HCT116 (cell line): ENCODE results near the gene SPPL2B. TPM values are rescaled to one million over a fixed set of nuclear protein-coding genes. Genes with fewer than 3 reads are reported as not detected.

Experiments
- ATAC-seq: fragments of 200-7000 bp; cut with Tn5 transposase; 2 replicates; pipeline ENCODE4 v1.9.1; 2020; ENCODE audit warnings: mild to moderate bottlenecking, moderate library complexity
- BruUV-seq: library from RNA; stranded (reverse); fragments of 400-500 nt; replicated peaks from 2 replicates; lab custom pipeline; 2021; lab: Mats Ljungman, UMichigan
- CTCF ChIA-PET: fragments of 300-600 bp; sonication (Branson Sonifier 250); formaldehyde crosslinking; loops from one replicate; lab custom pipeline; 2021; ENCODE audit warnings: antibody characterized with exemption; lab: Charles Lee
- POLR2A ChIA-PET: fragments of 300-600, 350-600 bp; sonication (Branson Sonifier 250); formaldehyde crosslinking; loops from one replicate; lab custom pipeline; 2021; ENCODE audit warnings: antibody characterized with exemption; lab: Charles Lee
- RAD21 ChIA-PET, 2 experiments: fragments of 300-600 bp; sonication (Branson Sonifier 250); formaldehyde crosslinking; loops; one replicate each; lab custom pipeline; 2023; ENCODE audit warnings: low total read pairs in 2 of 2; ENCODE audit not compliant: uncharacterized antibody in 2 of 2, unreplicated experiment in 2 of 2, low non-redundant PET in 1 of 2; lab: Charles Lee
- DNase-seq: peaks from one replicate; pipeline ENCODE4 v3.0.0-alpha.2; 2010; ENCODE audit warnings: low read depth, low spot score
- H2AFZ ChIP-seq: fragments of 200-600 bp; shearing (Covaris generic), sonication (generic); 2 replicates; pipeline ENCODE4 v1.6.1; 2017; ENCODE audit warnings: low read depth, mixed run types, mixed read lengths, antibody characterized with exemption, low read length; ENCODE audit not compliant: poor library complexity, severe bottlenecking
- H3K27ac ChIP-seq: 2 replicates; pipeline ENCODE4 v1.5.1; 2012; ENCODE audit warnings: low read depth, low read length
- H3K27me3 ChIP-seq: fragments of 200-600 bp; sonication (generic); 2 replicates; pipeline ENCODE4 v1.6.1; 2016; ENCODE audit warnings: mixed run types, low read length, mixed read lengths; ENCODE audit not compliant: insufficient read depth
- H3K36me3 ChIP-seq, 2 experiments: fragments of 200-500 bp in 1 of 2; fragments of 200-600 bp in 1 of 2; sonication (Bioruptor generic) in 1 of 2; sonication (generic) in 1 of 2; 2 replicates each; pipeline versions ENCODE4 v1.5.1 to v1.6.1; 2014 to 2016; ENCODE audit warnings: low read length in 2 of 2, inconsistent platforms in 1 of 2, mixed read lengths in 1 of 2, mixed run types in 1 of 2; ENCODE audit not compliant: insufficient read depth in 2 of 2, control insufficient read depth in 1 of 2
- H3K4me1 ChIP-seq, 2 experiments: fragments of 200-600 bp in 1 of 2; sonication (generic) in 1 of 2; 2 replicates each; pipeline versions ENCODE4 v1.5.1 to v1.6.1; 2012 to 2017; ENCODE audit warnings: low read length in 2 of 2, inconsistent platforms in 1 of 2, mild to moderate bottlenecking in 1 of 2, mixed read lengths in 1 of 2, mixed run types in 1 of 2, moderate library complexity in 1 of 2; ENCODE audit not compliant: insufficient read depth in 2 of 2, control insufficient read depth in 1 of 2
- H3K4me2 ChIP-seq: fragments of 200-600 bp; sonication (generic); 2 replicates; pipeline ENCODE4 v1.6.1; 2017; ENCODE audit warnings: mixed run types, low read length, mixed read lengths
- H3K4me3 ChIP-seq, 2 experiments: fragments of 200-600 bp in 1 of 2; sonication (generic) in 1 of 2; replicated peaks in 1 of 2; 2 replicates each; pipeline ENCODE4 v1.5.1; 2011 to 2016; ENCODE audit warnings: low read length in 2 of 2, control low read depth in 1 of 2, low read depth in 1 of 2, mild to moderate bottlenecking in 1 of 2, mixed read lengths in 1 of 2, mixed run types in 1 of 2
- H3K79me2 ChIP-seq: fragments of 200-600 bp; sonication (generic); 2 replicates; pipeline ENCODE4 v1.6.1; 2017; ENCODE audit warnings: mild to moderate bottlenecking, mixed run types, low read length, moderate library complexity, mixed read lengths; ENCODE audit not compliant: insufficient read depth
- H3K9ac ChIP-seq: fragments of 200-600 bp; sonication (generic); 2 replicates; pipeline ENCODE4 v1.6.1; 2016; ENCODE audit warnings: low read length, mixed read lengths
- H3K9me2 ChIP-seq: fragments of 200-600 bp; sonication (generic), shearing (Covaris generic); 2 replicates; pipeline ENCODE4 v1.6.1; 2017; ENCODE audit warnings: mixed run types, mild to moderate bottlenecking, moderate library complexity; ENCODE audit not compliant: insufficient read depth
- H3K9me3 ChIP-seq, 2 experiments: fragments of 200-500 bp in 1 of 2; fragments of 200-600 bp in 1 of 2; sonication (Bioruptor generic) in 1 of 2; sonication (generic) in 1 of 2; 2 replicates each; pipeline ENCODE4 v1.6.1; 2014 to 2017; ENCODE audit warnings: low read length in 2 of 2, mixed read lengths in 2 of 2, inconsistent platforms in 1 of 2, low read depth in 1 of 2, mild to moderate bottlenecking in 1 of 2, mixed run types in 1 of 2, moderate library complexity in 1 of 2; ENCODE audit not compliant: control insufficient read depth in 1 of 2, insufficient read depth in 1 of 2
- H4K20me1 ChIP-seq: fragments of 200-600 bp; sonication (generic), shearing (Covaris generic); 2 replicates; pipeline ENCODE4 v1.6.1; 2017; ENCODE audit warnings: mixed run types, mild to moderate bottlenecking, moderate library complexity; ENCODE audit not compliant: insufficient read depth
- CBX3 ChIP-seq: IDR thresholded peaks from 2 replicates; pipeline ENCODE4 v1.6.1; 2012; ENCODE audit warnings: low read depth
- CEBPB ChIP-seq: IDR thresholded peaks from 2 replicates; pipeline ENCODE4 v1.6.1; 2012; ENCODE audit warnings: low read depth
- EGR1 ChIP-seq: IDR thresholded peaks from 2 replicates; pipeline ENCODE4 v1.6.1; 2012; ENCODE audit warnings: low read depth
- EZH2 ChIP-seq: fragments of 200-600 bp; sonication (generic); IDR thresholded peaks from 2 replicates; pipeline ENCODE4 v1.6.1; 2017; ENCODE audit warnings: antibody characterized with exemption, mixed run types
- EZH2phosphoT487 ChIP-seq: fragments of 200-600 bp; IDR thresholded peaks from 2 replicates; pipeline ENCODE4 v1.6.1; 2018; ENCODE audit warnings: antibody characterized with exemption, borderline replicate concordance
- POLR2A ChIP-seq: IDR thresholded peaks from 2 replicates; pipeline ENCODE4 v1.7.0; 2011; ENCODE audit warnings: borderline replicate concordance; ENCODE audit not compliant: insufficient read depth, insufficient read length; ENCODE audit errors: extremely low read depth
- POLR2AphosphoS5 ChIP-seq: IDR thresholded peaks from 2 replicates; pipeline ENCODE4 v1.6.1; 2011; ENCODE audit warnings: mild to moderate bottlenecking, low read depth, low read length, moderate library complexity
- SIN3A ChIP-seq: IDR thresholded peaks from 2 replicates; pipeline ENCODE4 v1.6.1; 2012; ENCODE audit warnings: low read depth
- SP1 ChIP-seq: IDR thresholded peaks from 2 replicates; pipeline ENCODE4 v1.6.1; 2012; ENCODE audit warnings: low read depth
- TCF7L2 ChIP-seq: IDR thresholded peaks from 2 replicates; pipeline ENCODE4 v1.7.0; 2011; ENCODE audit warnings: borderline replicate concordance, inconsistent platforms; ENCODE audit not compliant: insufficient read depth, insufficient read length; ENCODE audit errors: extremely low read depth
- ZFX ChIP-seq: fragments of 450-650 bp; IDR thresholded peaks from 2 replicates; pipeline ENCODE4 v1.6.1; 2017
- ZNF274 ChIP-seq: fragments of 200-500 bp; sonication (Bioruptor generic); IDR thresholded peaks from 2 replicates; pipeline ENCODE4 v1.6.1; 2014; ENCODE audit warnings: mild to moderate bottlenecking, low read depth, low read length, inconsistent platforms
- intact Hi-C: fragments of 100-400 bp; cut with micrococcal nuclease; formaldehyde crosslinking; loops from 2 replicates; pipeline ENCODE4 v1.10.0; 2022
- total RNA-seq: library from RNA; stranded (reverse); gene quantifications from one replicate; pipeline ENCODE4 v1.2.1, GENCODE V29; 2021; ENCODE audit not compliant: unreplicated experiment
- TF ChIP-seq, protein P1 (sequence below): IDR thresholded peaks from 2 replicates; pipeline ENCODE4 v1.6.1; 2012
- TF ChIP-seq, protein P2 (sequence below): IDR thresholded peaks from 2 replicates; pipeline ENCODE4 v1.6.1; 2011; ENCODE audit warnings: mild to moderate bottlenecking, low read length, moderate library complexity; ENCODE audit not compliant: insufficient replicate concordance; ENCODE audit errors: extremely low read depth

The SPPL2B gene
- total RNA-seq, 1 experiment from 2014 or later: 83.1 TPM

DNA sequence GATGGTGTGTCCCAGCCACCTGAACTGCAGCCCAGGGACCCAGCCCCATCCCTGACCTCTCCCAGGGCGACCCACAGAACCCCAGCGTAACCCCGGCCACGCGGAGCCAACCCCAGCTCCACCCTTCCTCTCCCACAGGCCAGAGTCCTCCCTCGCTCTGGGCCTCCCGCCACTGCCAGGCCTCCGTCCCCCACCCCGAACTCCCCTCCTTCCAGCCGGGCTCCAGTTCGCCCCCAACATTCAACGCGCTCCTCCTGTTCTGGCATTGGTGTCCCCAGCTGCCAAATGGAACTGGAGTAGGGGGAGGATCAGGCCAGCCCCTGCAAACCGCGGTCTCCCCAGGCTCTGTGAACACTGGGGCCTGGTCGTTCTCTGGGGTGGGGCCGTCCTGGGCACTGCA, 28.0 kb upstream of the SPPL2B start:
- CTCF ChIA-PET: no interaction called here

DNA sequence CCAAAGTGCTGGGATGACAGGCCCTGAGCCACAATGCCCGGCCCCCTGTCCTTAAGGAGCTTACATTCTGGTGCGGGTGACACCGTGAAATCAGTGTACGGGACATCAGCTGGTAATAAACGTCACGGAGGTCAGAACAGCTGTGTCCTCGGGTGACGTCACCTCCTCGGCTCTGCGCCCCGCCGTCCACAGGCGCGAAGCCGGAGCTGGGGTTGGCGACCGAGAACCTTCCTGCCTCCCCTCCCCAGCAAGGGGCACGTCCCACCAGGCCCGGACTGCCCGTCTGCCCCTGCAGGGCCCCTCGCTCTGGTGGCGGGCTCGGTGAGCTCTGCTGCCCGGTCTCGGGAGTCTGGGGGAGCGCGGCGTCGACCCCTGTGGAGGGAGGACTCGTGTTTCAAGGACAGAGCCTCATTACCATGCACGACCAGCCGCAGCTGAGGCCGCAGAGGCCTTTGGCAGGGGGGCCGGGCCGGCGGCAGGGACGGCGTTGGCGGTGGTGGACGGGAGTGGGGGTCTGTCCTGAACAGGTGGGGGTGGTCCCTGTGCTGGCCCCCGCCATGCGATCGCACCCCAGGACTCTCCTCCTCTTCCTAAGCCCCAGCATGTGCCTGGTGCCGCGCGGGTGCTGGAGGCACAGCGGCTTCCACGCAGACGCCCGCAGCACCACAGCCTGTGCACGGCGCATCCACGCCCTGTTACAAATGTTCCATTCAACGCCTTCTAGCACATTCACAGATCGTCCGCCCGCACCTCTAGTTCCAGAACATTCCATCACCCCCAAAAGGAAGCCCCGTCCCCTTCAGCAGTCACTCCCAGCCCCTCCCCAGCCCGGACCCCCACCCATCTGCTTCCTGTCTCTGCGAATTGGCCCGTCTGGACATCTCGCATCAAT, 25.9 kb upstream of the SPPL2B start:
- no TSS peak for BruUV-seq
- H3K9me2 ChIP-seq: no peaks in the 10 kb centered on the region
- RAD21 ChIA-PET: no interaction called here
- CTCF ChIA-PET: no interaction called here
- no peaks in the 10 kb centered on the region for H3K9me3 ChIP-seq
- H3K27me3 ChIP-seq: no peaks in the 10 kb centered on the region
- no peaks in the 10 kb centered on the region for H3K79me2 ChIP-seq
- TF ChIP-seq SP1: no peak
- no peak for TF ChIP-seq CBX3
- TF ChIP-seq TCF7L2: no peak
- TF ChIP-seq EZH2phosphoT487: no peak
- TF ChIP-seq, protein P1, sequence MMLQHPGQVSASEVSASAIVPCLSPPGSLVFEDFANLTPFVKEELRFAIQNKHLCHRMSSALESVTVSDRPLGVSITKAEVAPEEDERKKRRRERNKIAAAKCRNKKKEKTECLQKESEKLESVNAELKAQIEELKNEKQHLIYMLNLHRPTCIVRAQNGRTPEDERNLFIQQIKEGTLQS: no peak
- TF ChIP-seq, protein P2, sequence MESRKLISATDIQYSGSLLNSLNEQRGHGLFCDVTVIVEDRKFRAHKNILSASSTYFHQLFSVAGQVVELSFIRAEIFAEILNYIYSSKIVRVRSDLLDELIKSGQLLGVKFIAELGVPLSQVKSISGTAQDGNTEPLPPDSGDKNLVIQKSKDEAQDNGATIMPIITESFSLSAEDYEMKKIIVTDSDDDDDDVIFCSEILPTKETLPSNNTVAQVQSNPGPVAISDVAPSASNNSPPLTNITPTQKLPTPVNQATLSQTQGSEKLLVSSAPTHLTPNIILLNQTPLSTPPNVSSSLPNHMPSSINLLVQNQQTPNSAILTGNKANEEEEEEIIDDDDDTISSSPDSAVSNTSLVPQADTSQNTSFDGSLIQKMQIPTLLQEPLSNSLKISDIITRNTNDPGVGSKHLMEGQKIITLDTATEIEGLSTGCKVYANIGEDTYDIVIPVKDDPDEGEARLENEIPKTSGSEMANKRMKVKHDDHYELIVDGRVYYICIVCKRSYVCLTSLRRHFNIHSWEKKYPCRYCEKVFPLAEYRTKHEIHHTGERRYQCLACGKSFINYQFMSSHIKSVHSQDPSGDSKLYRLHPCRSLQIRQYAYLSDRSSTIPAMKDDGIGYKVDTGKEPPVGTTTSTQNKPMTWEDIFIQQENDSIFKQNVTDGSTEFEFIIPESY: no peak
- no peak for TF ChIP-seq SIN3A
- TF ChIP-seq ZNF274: no peak
- TF ChIP-seq ZFX: no peak
- TF ChIP-seq POLR2AphosphoS5: no peak
- no peak for TF ChIP-seq CEBPB
- no peak for DNase-seq
- H3K4me2 ChIP-seq: no peak overlapping the region
- no peaks in the 10 kb centered on the region for H3K4me1 ChIP-seq
- H3K9ac ChIP-seq: no peak overlapping the region
- H3K4me3 ChIP-seq: no peak overlapping the region
- H2AFZ ChIP-seq: no peak overlapping the region
- intact Hi-C loops: no loop called here
- no peak overlapping the region for H3K27ac ChIP-seq
- ATAC-seq: no peak
- POLR2A ChIA-PET: no interaction called here
- H3K36me3 ChIP-seq: no peaks in the 10 kb centered on the region
- no peaks in the 10 kb centered on the region for H4K20me1 ChIP-seq

More for the DNA sequence above, 28.0 kb upstream of the SPPL2B start:
- TF ChIP-seq EGR1: no peak
- TF ChIP-seq POLR2AphosphoS5: no peak
- no peak for TF ChIP-seq POLR2A
- no peak for TF ChIP-seq EZH2
- no peak for TF ChIP-seq ZFX
- no peak for TF ChIP-seq CBX3
- TF ChIP-seq SP1: no peak
- no peak overlapping the region for H3K9ac ChIP-seq
- H3K36me3 ChIP-seq: no peaks in the 10 kb centered on the region
- H3K4me3 ChIP-seq: no peak overlapping the region
- H3K27me3 ChIP-seq: no peaks in the 10 kb centered on the region
- BruUV-seq: no TSS peak
- H3K4me2 ChIP-seq: no peak overlapping the region
- intact Hi-C loops: no loop called here
- no peaks in the 10 kb centered on the region for H3K4me1 ChIP-seq
- no peak for DNase-seq
- POLR2A ChIA-PET: no interaction called here
- H2AFZ ChIP-seq: no peak overlapping the region
- H3K79me2 ChIP-seq: no peaks in the 10 kb centered on the region
- H3K9me2 ChIP-seq: no peaks in the 10 kb centered on the region
- no peaks in the 10 kb centered on the region for H4K20me1 ChIP-seq
- RAD21 ChIA-PET: no interaction called here
- no peak overlapping the region for H3K27ac ChIP-seq
- H3K9me3 ChIP-seq: no peaks in the 10 kb centered on the region
- ATAC-seq: no peak
